Activated naive CD8-positive, alpha-beta T cell treated with anti-CD3 and anti-CD28 coated beads, Interleukin-2, amount 10 ng/mL, durations not matched to agents 7 days and 5 days (primary cell): ENCODE measurements around the gene ARHGEF4. TPM values are rescaled to one million over a fixed set of nuclear protein-coding genes. Genes with fewer than 3 reads are reported as not detected.
A peak's percentile ranks its signal among the peaks of the same experiment; 100 is the strongest.

ENCODE experiments used
- ATAC-seq: fragments of 150-1000 bp; cut with Tn5 transposase; one replicate; pipeline ENCODE4 v1.10.0; 2021; ENCODE audit warnings: low read depth, moderate library complexity
- POLR2A ChIA-PET: fragments of 350-600 bp; sonication (Branson Sonifier 250); formaldehyde crosslinking; loops from one replicate; lab custom pipeline; 2021; ENCODE audit warnings: antibody characterized with exemption; lab: Charles Lee
- DNase-seq: peaks from one replicate; pipeline ENCODE4 v3.0.0; 2021
- H3K27ac Mint-ChIP-seq: one replicate; pipeline ENCODE4 v1.8.0; 2022; ENCODE audit warnings: mild to moderate bottlenecking, mixed read lengths
- H3K27me3 Mint-ChIP-seq: one replicate; pipeline ENCODE4 v1.8.0; 2022; ENCODE audit warnings: mild to moderate bottlenecking, moderate library complexity, mixed read lengths
- H3K36me3 Mint-ChIP-seq: one replicate; pipeline ENCODE4 v1.8.0; 2021; ENCODE audit warnings: mild to moderate bottlenecking, mixed read lengths
- H3K4me1 Mint-ChIP-seq: one replicate; pipeline ENCODE4 v1.8.0; 2021; ENCODE audit warnings: mixed read lengths
- H3K4me3 Mint-ChIP-seq: one replicate; pipeline ENCODE4 v1.8.0; 2022; ENCODE audit warnings: mild to moderate bottlenecking, moderate library complexity, mixed read lengths
- H3K9me3 Mint-ChIP-seq: one replicate; pipeline ENCODE4 v1.8.0; 2021; ENCODE audit warnings: mixed read lengths
- total RNA-seq, 2 experiments: library from RNA; stranded (reverse); gene quantifications; one replicate each; pipeline ENCODE4 v1.2.3, GENCODE V29; 2021

Gene ARHGEF4
- total RNA-seq, 2 experiments from 2014 or later: 3.7 to 5.4 TPM

- H3K27ac Mint-ChIP-seq: no peak overlapping the region
- POLR2A ChIA-PET: no interaction called here
- H3K36me3 Mint-ChIP-seq: no peaks in the 10 kb centered on the region
- H3K4me3 Mint-ChIP-seq: no peak overlapping the region
- no peaks in the 10 kb centered on the region for H3K9me3 Mint-ChIP-seq
- H3K4me1 Mint-ChIP-seq: peaks cover 12% of the 10 kb centered on the region
- H3K27me3 Mint-ChIP-seq: peaks cover 44% of the 10 kb centered on the region
- DNase-seq: no peak
- ATAC-seq: no peak
These were observed 28.9 kb upstream of the ARHGEF4 start for GRCh38 chr2:130807659-130808385.

- DNase-seq: no peak
- H3K27ac Mint-ChIP-seq: no peak overlapping the region
- peaks cover 12% of the 10 kb centered on the region for H3K4me1 Mint-ChIP-seq
- H3K27me3 Mint-ChIP-seq: peaks cover 44% of the 10 kb centered on the region
- H3K36me3 Mint-ChIP-seq: no peaks in the 10 kb centered on the region
- POLR2A ChIA-PET: no interaction called here
- H3K9me3 Mint-ChIP-seq: no peaks in the 10 kb centered on the region
- ATAC-seq: no peak
- H3K4me3 Mint-ChIP-seq: no peak overlapping the region
These were observed 28.0 kb upstream of the ARHGEF4 start for GRCh38 chr2:130808482-130809268.

DNA sequence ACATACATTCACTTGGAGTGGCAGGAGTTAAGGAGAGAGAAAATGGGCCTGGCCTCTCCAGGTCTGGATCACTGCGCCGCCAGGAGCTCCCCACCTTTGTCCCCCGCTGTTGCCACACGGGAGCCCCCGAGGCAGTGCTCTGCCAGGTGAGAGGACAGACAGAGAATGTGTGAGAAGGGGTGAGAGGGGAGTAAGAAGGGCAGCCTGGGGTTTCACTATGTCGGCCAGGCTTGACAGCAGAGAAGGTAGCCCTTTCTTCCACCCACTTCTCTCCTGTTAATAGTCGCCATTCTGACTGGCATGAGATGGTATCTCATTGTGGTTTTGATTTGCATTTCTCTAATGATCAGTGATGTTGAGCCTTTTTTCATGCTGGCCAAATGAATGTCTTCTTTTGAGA lies 26.2 kb upstream of the ARHGEF4 start:
- Mint-ChIP-seq H3K4me3 (no peak overlapping the region), H3K9me3 (no peaks in the 10 kb centered on the region), H3K27ac (no peak overlapping the region), H3K27me3 (peaks cover 42% of the 10 kb centered on the region), H3K4me1 (peaks cover 12% of the 10 kb centered on the region), H3K36me3 (no peaks in the 10 kb centered on the region)
- ATAC-seq (no peak), DNase-seq (no peak)
- POLR2A ChIA-PET: no interaction called here

- Mint-ChIP-seq H3K9me3 (no peaks in the 10 kb centered on the region), H3K4me1 (peaks cover 3% of the 10 kb centered on the region), H3K4me3 (no peak overlapping the region), H3K36me3 (no peaks in the 10 kb centered on the region), H3K27ac (no peak overlapping the region), H3K27me3 (peaks cover 33% of the 10 kb centered on the region)
- POLR2A ChIA-PET: no interaction called here
- DNase-seq (no peak), ATAC-seq (no peak)
These were observed 23.0 kb upstream of the ARHGEF4 start for GRCh38 chr2:130813722-130814121.

DNA sequence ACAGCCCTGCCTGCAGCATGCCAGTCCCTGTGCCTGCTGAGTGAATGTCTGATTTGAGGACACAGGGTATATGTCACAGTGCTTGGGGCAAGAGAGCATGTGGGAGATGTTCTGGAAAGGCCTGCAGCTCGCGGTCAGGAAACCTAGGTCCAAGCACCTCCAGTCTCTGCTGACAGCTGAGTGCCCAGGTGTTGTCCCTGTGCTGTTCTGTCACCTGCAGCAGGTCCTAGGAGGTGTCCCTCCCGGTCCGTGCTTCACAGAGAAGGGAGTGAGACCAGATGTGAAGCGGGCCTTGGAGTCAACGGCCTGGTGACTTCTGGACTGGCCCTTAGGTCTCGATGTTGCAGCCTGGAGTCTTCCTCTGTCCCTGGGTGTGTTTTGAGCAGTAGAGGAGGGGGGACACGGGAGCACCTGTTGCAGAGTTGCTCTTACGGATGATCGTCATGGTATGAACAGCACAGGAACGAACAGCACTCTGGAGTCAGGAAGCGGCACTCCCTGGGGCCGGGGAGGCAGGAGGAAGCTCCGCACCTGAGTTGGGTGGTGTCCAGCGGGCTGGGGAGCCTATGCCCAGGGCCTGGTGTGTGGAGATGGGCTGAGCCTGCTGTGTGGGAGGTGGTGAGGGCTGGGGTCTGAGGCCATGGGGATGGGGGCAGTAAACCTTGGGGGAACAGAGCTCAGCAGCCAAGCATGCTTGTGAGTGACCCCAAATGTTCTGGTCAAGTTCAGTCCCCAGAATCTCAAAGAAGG lies 21.6 kb upstream of the ARHGEF4 start:
- Mint-ChIP-seq H3K9me3 (no peaks in the 10 kb centered on the region), H3K4me3 (no peak overlapping the region), H3K36me3 (no peaks in the 10 kb centered on the region), H3K4me1 (peaks cover 3% of the 10 kb centered on the region), H3K27ac (no peak overlapping the region), H3K27me3 (peaks cover 24% of the 10 kb centered on the region)
- POLR2A ChIA-PET: no interaction called here
- DNase-seq (no peak), ATAC-seq (no peak)

DNA sequence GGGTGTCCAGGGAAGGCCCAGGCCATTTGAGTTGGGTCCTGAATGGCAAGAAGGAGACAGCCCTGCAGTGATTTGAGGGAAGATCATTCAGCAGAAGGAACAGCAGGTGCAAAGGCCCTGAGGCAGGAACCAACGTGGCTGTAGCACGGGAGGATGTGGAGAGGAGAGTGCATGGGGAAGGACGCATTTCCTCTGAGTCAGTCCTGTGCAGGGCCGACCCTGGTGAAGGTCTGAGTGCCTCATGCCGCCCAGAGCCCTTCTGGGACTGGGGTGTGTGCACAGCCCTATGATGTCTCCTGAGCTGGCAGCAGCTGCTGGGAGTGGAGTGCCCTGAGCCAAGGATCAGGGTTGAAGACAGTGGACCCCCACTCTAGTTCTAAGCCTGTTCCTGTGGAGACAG lies 17.9 kb upstream of the ARHGEF4 start:
- DNase-seq (no peak), ATAC-seq (no peak)
- Mint-ChIP-seq H3K27ac (no peak overlapping the region), H3K36me3 (no peaks in the 10 kb centered on the region), H3K4me1 (peaks cover 5% of the 10 kb centered on the region), H3K9me3 (no peaks in the 10 kb centered on the region), H3K4me3 (no peak overlapping the region), H3K27me3 (peaks cover 9% of the 10 kb centered on the region)
- POLR2A ChIA-PET: no interaction called here

GRCh38 chr2:130819226-130819607 lies 17.5 kb upstream of the ARHGEF4 start:
- DNase-seq: no peak
- Mint-ChIP-seq H3K4me1 (peaks cover 9% of the 10 kb centered on the region), H3K27me3 (peaks cover 9% of the 10 kb centered on the region), H3K9me3 (no peaks in the 10 kb centered on the region), H3K4me3 (no peak overlapping the region), H3K27ac (no peak overlapping the region), H3K36me3 (no peaks in the 10 kb centered on the region)
- POLR2A ChIA-PET: no interaction called here
- no peak for ATAC-seq

DNA sequence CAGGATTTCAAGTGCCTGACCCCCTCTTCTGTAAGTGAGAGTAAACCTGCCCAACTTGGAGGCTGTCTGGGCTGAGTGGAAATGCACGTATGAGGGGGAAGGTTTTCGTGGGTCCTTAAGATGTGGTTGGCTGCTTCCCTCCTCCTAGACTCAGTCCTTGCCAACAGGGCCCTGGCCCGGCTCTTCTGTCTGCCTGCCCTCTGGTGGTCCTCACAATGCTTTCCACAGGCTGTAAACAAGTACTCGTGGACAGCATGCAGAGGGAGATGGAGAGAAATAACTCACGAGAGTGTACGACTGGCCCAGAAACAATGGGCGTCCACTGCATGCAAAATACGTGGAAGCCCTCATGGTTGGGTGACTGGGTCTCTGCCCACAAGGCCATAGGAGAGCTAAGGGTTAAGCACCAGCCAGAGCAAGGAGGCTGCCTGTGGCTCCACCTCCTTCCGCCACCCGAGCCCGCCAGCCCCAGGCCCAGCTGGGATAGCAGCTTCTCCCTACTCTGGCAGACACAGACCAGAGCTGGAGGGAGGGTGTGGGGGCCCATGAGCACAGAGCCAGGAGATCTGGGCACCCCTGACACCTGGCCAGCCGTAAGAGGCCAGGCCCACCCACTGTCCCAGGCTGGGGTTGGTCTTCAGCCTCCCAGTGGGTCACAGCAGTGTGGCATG lies 17.0 kb upstream of the ARHGEF4 start:
- no peak for DNase-seq
- ATAC-seq: no peak
- peaks cover 9% of the 10 kb centered on the region for H3K27me3 Mint-ChIP-seq
- peaks cover 14% of the 10 kb centered on the region for H3K4me1 Mint-ChIP-seq
- no peaks in the 10 kb centered on the region for H3K9me3 Mint-ChIP-seq
- POLR2A ChIA-PET: no interaction called here
- H3K4me3 Mint-ChIP-seq: no peak overlapping the region
- H3K36me3 Mint-ChIP-seq: no peaks in the 10 kb centered on the region
- H3K27ac Mint-ChIP-seq: no peak overlapping the region

GRCh38 chr2:130820279-130820861 lies 16.3 kb upstream of the ARHGEF4 start:
- no peak overlapping the region for H3K27ac Mint-ChIP-seq
- peaks cover 9% of the 10 kb centered on the region for H3K27me3 Mint-ChIP-seq

DNA sequence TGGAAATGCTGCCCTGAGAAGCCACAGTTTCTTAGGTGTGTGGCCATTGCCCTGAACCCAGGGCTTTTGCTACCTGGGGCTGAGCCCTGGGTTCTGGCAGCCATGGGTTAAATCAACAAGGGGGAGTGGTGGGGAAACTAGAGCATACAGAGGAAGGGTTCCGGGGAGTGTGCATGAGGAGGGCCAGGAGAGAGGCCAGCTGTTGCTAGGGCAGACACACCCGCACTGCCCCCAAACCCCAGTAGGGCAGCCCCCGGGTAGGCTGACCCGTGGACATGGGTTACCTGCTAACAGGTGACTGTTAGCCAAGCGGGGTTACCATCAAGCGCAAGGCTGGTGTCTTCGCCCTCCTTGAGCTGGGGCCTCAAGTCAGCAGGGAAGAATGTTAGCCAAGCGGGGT lies 14.8 kb upstream of the ARHGEF4 start:
- H3K27me3 Mint-ChIP-seq: peaks cover 10% of the 10 kb centered on the region
- H3K36me3 Mint-ChIP-seq: no peaks in the 10 kb centered on the region
- H3K27ac Mint-ChIP-seq: peak overlapping the region; percentile 45
- H3K9me3 Mint-ChIP-seq: no peaks in the 10 kb centered on the region
- no peak for DNase-seq
- peaks cover 16% of the 10 kb centered on the region for H3K4me1 Mint-ChIP-seq
- no peak overlapping the region for H3K4me3 Mint-ChIP-seq
- POLR2A ChIA-PET: no interaction called here
- ATAC-seq: no peak

More at GRCh38 chr2:130820279-130820861, 16.3 kb upstream of the ARHGEF4 start:
- ATAC-seq (no peak), DNase-seq (no peak)
- Mint-ChIP-seq H3K4me3 (no peak overlapping the region), H3K36me3 (no peaks in the 10 kb centered on the region), H3K9me3 (no peaks in the 10 kb centered on the region), H3K4me1 (peaks cover 16% of the 10 kb centered on the region)
- POLR2A ChIA-PET: no interaction called here

DNA sequence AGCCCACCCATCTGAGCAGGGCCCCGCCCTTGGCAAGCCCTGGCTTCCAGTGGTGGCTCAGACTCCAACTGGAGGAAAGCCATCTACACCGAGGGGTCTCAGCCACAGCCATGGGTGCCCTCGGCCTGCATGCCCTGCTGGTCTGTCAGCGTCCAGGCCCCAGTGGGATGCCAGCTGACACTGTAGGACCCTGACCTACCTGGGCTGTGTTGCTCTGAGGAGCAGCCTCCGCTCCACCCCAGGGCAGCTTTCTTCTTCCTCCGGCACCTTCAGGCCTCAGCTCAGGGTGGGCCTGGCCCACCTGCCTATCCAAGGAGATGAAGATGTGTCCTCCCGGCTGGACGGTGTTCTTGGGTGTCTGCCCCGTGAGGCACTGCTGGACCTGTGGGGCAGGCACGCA lies 13.9 kb upstream of the ARHGEF4 start:
- ATAC-seq: no peak
- no peak for DNase-seq
- POLR2A ChIA-PET: no interaction called here
- Mint-ChIP-seq H3K36me3 (no peaks in the 10 kb centered on the region), H3K4me1 (peaks cover 16% of the 10 kb centered on the region), H3K27me3 (peaks cover 12% of the 10 kb centered on the region), H3K9me3 (no peaks in the 10 kb centered on the region), H3K27ac (no peak overlapping the region), H3K4me3 (no peak overlapping the region)

DNA sequence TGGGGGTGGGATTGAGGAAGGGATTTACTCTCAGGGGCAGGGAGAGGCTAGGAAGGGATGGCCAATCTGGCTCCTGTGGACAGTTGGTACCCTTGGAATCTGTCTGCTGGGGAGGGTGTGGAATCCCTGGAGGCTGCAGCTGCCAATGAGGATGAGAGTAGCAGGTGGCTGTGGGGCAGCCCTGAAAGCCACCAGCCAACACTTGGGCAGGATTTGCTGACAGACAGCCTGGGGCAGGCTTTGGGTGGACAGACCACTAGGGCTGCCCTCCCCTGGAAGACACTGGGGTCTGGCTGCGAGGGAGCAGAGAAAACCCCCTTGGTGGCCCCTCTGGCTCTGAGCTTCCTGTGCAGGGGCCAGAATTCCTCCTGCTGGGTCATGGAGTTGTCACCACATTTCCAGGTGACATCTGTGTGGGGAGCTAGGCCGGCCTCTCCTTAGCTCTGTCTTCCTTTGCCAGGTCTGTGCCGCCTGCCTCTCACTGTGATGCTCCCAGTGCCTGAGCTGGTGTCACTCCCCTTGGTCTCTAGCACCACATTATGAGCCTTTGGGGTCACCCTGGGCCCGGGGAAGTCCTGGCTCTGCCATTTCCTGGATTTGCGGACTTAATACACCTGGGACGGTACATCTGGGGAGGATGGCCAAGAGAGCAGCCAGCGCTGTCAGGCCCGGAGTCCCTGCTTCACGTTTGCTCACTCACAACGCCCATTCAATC lies 13.4 kb upstream of the ARHGEF4 start:
- DNase-seq: no peak
- Mint-ChIP-seq H3K4me1 (peaks cover 16% of the 10 kb centered on the region), H3K36me3 (no peaks in the 10 kb centered on the region), H3K27me3 (peaks cover 12% of the 10 kb centered on the region), H3K4me3 (no peak overlapping the region), H3K9me3 (no peaks in the 10 kb centered on the region), H3K27ac (no peak overlapping the region)
- POLR2A ChIA-PET: no interaction called here
- no peak for ATAC-seq
